GM12873 (cell line): Measurements from ENCODE around the gene CDX2.

ENCODE experiments used
- TF ChIP-seq, protein P1 (sequence below): IDR thresholded peaks from 2 replicates; pipeline ENCODE4 v1.5.1; 2012; ENCODE audit warnings: low read depth, mild to moderate bottlenecking, moderate library complexity, low read length, control low read depth; ENCODE audit not compliant: insufficient read depth; ENCODE audit errors: missing control alignments

The CDX2 gene

DNA sequence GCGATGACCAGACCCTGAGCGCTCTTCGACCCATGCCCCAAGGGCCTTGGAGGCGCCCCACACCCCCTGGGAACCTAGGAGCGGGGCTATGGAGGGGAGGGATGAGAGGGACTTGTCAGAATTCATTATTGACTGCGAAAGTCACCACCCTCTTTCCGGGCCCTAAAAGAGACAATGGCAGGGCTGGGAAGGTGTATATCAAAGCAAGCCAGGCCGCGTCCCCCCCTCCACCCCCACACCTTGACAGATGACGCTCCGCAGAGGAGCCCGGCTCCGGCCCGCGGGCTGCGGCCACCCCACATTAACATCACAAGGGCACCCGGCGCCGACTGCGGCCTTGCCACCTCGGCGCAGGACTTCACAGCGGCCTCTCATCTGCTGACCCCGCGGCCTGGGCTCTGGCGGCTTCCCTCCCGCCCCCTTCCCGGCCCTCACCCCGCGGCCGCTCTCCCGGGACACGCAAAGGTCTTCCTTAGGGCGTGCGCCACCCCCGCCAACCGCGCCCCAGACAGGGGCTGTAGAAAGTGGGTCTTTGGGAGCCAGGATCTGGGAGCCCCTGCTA is 2.4 kb downstream of the CDX2 start:
- TF ChIP-seq, protein P1, sequence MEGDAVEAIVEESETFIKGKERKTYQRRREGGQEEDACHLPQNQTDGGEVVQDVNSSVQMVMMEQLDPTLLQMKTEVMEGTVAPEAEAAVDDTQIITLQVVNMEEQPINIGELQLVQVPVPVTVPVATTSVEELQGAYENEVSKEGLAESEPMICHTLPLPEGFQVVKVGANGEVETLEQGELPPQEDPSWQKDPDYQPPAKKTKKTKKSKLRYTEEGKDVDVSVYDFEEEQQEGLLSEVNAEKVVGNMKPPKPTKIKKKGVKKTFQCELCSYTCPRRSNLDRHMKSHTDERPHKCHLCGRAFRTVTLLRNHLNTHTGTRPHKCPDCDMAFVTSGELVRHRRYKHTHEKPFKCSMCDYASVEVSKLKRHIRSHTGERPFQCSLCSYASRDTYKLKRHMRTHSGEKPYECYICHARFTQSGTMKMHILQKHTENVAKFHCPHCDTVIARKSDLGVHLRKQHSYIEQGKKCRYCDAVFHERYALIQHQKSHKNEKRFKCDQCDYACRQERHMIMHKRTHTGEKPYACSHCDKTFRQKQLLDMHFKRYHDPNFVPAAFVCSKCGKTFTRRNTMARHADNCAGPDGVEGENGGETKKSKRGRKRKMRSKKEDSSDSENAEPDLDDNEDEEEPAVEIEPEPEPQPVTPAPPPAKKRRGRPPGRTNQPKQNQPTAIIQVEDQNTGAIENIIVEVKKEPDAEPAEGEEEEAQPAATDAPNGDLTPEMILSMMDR: no peak

DNA sequence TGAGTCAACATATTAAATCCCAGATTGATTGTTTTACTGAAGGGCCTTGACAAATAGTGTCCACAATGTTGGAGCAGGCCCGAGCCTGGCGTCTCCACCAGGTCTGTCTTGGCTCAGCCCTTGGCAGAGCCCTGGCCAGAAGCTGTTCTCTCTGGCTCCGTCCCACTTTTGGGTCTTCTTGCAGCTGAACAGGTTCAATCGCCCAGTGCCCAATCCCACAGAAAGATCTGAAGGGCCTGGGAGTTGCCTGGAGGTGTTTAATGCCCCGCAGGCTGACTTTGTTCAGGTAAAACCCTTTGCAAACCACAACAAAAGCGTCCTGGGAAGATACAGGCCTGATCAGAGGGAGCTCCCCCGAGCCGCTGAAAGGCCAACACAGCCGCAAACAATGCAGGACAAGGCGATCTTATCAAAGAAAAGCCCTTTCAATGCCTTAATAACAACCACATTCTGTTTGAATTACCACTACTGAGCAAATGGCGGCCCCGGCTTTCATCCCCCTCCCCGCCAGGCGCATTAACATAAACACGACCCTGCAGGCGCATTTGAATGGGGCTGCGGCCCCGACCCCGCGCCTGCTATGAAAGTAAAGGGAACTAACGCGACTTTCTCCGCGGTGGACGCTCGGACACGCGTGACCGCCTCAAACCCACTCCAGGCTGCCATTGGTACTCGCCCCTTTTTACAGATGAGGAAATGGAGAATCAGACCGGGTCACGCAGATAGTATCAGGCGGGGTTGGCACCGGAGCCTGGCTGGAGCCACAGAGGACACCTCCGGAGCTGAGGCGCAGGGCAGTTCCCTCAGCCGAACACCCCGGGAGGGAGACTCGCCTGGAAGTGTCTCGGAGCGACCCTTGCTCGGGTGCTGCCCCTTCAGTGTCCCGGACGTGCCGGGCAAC is 3.1 kb downstream of the CDX2 start:
- TF ChIP-seq, protein P1: no peak

DNA sequence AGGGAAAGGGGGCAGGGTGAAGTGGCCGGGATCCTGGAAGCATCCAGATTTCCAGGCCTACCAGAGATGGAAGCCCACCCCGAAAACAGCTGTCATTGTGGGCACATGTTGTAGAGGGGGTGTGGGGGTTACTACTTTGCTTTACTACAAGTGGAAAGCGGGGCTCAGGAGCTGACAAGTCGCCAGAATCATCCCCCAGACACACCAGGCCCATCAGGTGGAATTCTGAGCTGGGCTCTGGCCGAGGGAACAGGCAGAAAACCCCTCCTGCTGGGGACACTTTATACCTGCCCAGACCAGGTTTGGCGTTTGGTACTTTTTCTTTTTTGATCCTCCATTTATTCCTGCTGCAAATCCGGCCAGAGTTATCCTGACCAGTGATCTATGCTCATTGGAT is 3.8 kb downstream of the CDX2 start:
- TF ChIP-seq, protein P1: no peak

DNA sequence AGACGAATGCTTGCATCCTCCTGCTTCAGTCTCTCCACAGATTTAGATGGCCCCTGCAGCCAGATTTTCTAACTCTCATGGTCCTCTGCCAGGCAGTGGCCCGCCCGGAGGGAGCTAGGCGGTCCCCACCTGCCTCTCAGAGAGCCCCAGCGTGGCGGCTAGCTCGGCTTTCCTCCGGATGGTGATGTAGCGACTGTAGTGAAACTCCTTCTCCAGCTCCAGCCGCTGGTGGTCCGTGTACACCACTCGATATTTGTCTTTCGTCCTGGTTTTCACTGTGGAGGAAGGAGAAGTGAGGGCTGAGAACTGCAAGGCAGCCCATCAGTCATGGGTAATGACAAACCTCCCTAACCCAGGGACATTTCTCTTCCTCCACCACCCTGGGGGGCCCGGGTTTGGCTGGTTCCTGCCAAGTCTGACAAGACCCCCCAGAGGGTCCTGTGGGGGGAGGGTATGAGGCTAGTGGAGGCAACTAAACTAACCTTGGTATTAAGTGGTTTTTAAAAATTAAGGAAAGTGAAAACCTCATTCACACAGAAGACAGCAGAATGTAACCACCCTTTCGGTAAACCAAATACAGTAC is 4.3 kb downstream of the CDX2 start:
- TF ChIP-seq, protein P1: no peak

DNA sequence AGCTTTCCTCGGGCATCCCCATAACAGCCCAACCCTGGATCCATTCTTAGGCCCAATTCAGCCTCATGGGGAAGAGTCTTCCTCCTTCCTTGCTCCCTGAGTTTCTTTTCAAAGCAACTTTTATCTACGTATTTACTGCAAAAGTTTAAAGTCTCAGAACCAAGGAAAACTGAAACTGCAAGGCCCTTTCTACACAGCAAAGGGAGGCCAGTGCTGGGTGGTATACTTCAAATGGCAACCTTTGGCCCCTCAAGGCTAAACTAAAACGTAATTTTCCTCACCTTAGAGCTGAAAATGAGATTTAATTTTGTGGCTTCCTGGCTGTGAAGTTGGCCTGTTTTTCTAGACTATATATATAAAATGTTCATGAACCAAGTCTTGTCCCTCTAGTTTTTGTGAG is 5.6 kb downstream of the CDX2 start:
- TF ChIP-seq, protein P1: no peak

DNA sequence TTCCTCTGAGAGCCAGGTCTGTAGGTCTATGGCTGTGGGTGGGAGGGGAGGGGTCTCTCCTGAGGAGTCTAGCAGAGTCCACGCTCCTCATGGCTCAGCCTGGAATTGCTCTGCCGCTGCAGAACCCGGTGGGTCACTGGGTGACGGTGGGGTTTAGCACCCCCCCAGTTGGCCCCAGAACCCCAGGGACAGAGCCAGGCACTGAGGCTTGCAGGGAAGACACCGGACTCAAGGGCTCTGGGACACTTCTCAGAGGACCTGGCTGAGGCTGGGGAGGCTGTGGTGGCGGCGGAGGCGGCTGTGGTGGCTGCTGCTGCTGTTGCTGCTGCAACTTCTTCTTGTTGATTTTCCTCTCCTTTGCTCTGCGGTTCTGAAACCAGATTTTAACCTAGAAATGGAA is 6.1 kb downstream of the CDX2 start:
- TF ChIP-seq, protein P1: no peak

DNA sequence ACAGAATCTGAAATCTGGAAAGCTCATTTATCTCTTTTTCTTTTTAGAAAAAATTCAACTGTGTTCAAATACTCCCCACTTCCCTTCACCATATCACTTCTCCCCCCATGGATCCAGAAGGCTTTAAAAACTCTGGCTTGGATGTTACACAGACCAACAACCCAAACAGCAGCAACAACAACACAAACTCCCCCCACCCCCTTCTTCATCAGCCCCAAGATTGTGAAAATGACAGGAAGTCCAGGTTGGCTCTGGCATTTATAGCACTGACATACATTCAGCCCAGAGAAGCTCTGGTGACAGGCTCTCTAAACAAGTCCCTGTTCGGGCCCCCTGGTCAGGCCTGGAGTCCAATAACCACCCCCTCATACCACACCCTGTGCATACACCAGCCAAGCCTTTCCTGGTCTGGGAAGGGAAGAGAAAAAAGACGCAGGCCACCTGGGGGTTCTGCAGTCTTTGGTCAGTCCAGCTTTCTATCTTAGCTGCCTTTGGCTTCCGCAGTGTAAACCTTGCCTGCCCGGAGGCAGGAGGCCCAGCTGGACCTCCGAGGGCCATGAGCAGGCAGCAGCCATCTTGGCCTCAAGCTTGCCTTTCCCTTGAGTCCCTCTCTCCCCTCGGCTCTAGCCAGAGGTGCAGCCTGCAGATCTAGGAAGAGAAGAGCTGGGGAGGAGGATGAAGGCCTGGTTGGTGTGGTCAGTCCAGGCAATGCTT is 6.8 kb downstream of the CDX2 start:
- TF ChIP-seq, protein P1: no peak
